Fibroblast of the aortic adventitia (primary cell): ENCODE results near the gene CHCHD4. TPM values are rescaled to one million over a fixed set of nuclear protein-coding genes. Genes with fewer than 3 reads are reported as not detected.

Experiments used
- DNase-seq: peaks from one replicate; pipeline ENCODE4 v3.0.0-alpha.2; 2010; ENCODE audit warnings: low read depth
- H3K4me3 ChIP-seq: 2 replicates; pipeline ENCODE4 v1.5.1; 2011; ENCODE audit warnings: low read depth, mild to moderate bottlenecking, control low read depth, low read length, moderate library complexity
- total RNA-seq: library from RNA; depleted of rRNA; stranded (reverse); fragments of >200 nt; gene quantifications from 2 replicates; pipeline ENCODE4 v1.2.3, GENCODE V29; 2012; ENCODE audit warnings: low replicate concordance
- TF ChIP-seq, protein P1 (sequence below): IDR thresholded peaks from 2 replicates; pipeline ENCODE4 v1.5.1; 2011; ENCODE audit warnings: mild to moderate bottlenecking, low read length, control low read depth, inconsistent platforms; ENCODE audit not compliant: insufficient read depth

Gene CHCHD4
- total RNA-seq, 1 donor: 12.7 TPM

DNA sequence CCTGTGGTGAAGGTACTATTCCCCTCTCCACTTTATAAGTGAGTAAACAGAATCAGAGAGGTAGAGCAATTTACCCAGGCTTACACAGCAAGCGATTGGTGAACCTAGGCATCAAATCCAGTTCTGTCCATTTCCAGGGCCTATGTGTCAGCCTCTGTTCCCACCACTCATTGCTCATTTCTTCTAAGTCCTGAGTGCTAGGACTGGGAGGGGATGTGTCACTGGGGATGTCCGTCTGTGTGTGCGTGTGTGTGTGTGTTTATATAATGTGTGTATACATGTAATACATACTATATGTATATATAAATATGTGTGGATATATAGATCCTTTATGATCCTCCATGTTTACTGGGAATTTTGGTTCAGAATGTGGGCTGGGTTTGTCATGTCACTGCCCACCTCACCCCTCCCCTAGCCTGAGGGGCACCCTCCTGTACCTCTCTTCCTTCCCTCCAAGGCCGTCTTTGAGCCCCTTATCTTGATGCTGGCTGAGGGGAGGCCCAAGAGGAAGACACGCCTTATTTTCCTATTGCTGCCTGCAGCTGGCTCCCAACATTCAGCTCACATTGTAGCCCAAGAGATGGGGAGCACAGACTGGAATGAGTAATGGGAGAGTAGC is 2.3 kb upstream of the CHCHD4 start:
- peak overlapping the region; percentile 98 for H3K4me3 ChIP-seq

DNA sequence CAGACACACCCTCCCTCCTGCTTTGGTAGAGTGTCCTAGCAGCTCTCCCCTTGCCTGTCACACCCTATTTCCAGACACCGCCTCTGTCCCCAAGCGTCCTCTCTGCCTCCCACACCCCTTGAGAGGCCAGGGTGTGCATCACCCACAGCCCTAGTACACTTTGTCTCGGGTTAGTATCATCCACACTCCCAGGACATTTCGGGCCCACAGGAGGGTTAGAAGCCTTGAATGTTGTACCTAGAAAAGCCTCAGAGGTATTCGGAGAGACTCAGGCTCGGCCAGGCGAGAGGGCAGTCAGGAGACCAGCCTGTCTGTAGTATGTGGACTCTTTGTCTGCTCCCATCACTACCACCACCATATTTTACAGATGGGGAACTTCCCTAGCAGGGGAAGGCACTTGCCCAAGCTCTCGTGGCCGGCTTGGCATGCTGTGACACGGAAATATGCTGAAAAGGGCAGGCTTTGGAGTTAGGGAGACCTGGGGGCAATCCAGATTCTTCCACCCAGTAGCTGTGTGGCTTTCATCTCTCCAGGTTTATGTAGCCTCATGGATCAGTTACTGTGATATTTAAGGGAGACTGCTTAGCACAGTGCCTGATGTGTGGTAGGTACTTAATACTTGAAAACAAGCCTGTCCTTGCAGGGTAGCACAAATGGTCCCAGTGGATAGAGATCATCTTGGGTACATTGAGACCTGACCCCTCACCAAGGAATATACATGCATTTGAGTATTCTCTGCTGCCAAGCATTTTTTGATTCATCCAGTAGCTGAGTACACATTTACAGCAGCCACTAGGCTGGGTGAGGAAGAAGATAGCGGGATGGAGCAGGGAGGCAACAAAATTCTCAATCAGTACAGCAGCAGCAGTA is 1.6 kb upstream of the CHCHD4 start:
- no peak for DNase-seq
- TF ChIP-seq, protein P1, sequence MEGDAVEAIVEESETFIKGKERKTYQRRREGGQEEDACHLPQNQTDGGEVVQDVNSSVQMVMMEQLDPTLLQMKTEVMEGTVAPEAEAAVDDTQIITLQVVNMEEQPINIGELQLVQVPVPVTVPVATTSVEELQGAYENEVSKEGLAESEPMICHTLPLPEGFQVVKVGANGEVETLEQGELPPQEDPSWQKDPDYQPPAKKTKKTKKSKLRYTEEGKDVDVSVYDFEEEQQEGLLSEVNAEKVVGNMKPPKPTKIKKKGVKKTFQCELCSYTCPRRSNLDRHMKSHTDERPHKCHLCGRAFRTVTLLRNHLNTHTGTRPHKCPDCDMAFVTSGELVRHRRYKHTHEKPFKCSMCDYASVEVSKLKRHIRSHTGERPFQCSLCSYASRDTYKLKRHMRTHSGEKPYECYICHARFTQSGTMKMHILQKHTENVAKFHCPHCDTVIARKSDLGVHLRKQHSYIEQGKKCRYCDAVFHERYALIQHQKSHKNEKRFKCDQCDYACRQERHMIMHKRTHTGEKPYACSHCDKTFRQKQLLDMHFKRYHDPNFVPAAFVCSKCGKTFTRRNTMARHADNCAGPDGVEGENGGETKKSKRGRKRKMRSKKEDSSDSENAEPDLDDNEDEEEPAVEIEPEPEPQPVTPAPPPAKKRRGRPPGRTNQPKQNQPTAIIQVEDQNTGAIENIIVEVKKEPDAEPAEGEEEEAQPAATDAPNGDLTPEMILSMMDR: no peak

More for the DNA sequence above, 2.3 kb upstream of the CHCHD4 start:
- DNase-seq: no peak
- TF ChIP-seq, protein P1: no peak

DNA sequence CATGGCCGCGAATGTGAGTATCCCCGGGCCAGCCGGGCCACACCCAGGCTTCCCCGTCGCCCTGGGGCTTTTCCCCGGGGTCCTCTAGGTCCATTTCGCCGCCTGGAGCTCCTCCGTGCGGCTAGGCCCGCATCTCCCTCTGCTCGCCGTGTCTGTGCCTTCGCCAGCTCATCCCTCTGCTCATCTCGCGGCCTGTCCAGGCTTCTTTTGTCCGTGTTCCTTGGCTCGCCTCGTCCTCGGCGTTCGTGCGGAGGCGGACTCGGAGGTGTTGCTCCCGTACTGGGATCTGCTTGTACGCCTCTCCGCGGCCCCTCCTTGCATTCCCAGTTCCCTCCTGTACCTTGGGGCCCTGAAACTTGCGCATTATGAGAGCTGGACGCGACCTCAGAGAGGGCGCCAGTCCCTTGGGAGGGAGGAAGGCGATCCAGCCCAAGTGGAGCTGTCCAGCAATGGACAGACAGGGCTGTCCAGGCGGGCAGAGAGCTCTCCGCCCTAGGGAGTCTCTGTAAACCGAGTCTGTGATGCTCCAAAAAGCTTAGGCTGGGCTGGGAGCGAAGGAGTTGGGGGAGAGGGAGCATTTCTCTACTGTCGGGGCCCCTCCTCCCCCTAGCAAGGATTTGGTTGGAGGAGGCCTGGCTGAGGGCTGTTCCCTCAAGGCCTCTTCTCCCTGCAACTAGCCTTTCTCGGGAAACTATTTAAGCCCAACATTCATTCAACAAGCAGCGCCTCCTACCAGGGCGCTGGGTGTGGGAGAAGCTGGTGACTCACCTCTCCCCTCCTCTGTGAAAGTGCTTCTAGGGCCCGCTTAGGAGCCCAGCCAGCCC is 735 bp upstream of the CHCHD4 start:
- TF ChIP-seq, protein P1: peak; percentile 33
- H3K4me3 ChIP-seq: peak overlapping the region; percentile 98

More for the DNA sequence above, 1.6 kb upstream of the CHCHD4 start:
- H3K4me3 ChIP-seq: peak overlapping the region; percentile 98

DNA sequence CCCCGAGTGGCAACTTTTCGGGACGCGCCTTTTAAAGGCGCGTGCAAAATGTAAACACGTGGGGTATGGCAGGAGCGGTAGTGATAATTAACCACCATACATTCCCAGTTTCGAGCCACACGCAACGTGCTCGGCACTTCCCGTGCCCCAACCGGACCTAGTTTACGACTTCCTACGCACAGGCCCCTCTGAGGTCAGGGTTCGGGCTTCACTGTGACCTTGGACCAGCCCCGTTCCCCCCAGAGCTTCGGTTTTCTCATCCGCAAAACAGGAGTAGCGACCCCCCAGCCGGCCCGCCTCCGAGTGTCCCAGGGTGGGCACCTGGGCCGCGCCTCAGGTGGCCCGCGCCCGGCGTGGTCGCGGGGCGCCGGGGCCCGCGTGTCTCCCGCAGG is 451 bp downstream of the CHCHD4 start:
- peak; percentile 39 for DNase-seq
- peak overlapping the region; percentile 98 for H3K4me3 ChIP-seq
- TF ChIP-seq, protein P1: no peak

More for the DNA sequence above, 735 bp upstream of the CHCHD4 start:
- peak; percentile 96 for DNase-seq

DNA sequence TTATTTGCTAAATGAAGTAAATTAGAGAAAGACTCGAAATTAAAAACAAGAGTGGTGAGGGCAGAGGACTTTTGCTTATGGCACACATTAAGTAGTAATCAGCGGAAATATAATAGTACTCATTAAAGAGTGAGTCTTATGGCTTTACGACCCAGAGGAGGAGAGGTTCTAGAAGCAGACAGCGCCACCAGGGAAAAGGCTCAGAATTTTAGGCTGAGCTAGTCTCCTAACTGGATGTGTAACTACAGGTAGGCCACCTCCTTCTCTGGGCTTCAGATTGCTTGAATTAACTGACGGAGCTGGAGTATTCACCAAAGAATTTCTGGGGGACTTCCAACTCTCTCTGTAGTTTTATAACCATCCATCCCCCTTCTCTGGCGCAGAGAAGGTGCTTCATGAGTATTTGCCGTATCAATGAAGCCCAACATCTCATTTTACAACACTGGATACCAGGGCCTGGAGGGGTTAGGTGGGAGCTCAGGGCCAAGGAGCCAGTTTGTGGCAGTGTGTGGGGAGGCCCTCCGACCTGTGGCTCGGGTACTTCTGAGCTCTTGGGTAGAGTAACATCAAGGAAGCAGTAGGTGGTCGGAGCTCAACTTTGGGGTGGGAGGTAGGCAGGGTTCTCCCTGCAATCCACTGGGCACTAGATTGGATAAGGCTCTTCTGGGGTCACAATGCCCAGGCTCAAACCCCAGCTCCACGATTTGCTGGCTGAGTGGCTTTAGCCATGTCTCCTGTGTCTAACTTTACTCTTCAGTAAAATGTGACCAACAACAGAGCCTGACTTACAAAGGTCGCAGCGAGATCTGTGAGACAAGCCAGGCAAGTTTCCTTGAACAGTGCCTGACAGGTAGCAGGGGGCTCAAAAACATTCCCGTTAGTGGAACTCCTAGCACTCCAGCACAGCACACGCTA is 1.1 kb downstream of the CHCHD4 start:
- peak; percentile 16 for DNase-seq
- TF ChIP-seq, protein P1: no peak
- peak overlapping the region; percentile 98 for H3K4me3 ChIP-seq

DNA sequence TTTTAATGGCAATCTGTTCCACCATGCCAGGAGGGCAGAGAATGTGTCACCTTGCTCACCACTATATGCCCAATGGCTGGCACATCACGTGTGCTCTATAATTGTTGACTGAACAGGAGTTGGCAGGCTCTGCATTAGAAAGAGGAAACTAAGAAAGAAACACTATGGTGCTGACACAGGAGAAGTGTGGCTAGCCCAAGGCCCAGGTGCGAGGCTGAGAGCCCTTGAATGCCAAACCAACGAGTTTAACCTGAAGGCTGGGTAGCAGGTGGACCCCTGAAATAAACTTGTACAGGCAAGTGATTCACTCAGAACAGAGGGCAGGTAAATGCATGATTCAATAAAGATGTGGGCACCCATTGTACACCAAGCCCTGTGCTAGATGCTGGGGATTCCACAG is 2.4 kb downstream of the CHCHD4 start:
- TF ChIP-seq, protein P1: no peak
- no peak for DNase-seq
- no peak overlapping the region for H3K4me3 ChIP-seq
